HG02943 (cell line): ENCODE data around the gene MS4A6E.
"Not testable (repeated sequence)": the region's sequence is repeated elsewhere in the genome, so short reads cannot be mapped to it uniquely, and the experiment has no call there.

ENCODE experiments used
- ATAC-seq: cut with Tn5 transposase; IDR thresholded peaks from one replicate; pipeline ENCODE4 v1.9.1; 2021; ENCODE audit warnings: mild to moderate bottlenecking, low read depth, moderate library complexity; ENCODE audit not compliant: unreplicated experiment

Gene MS4A6E

GRCh38 chr11:60334005-60334620, 7.1 kb downstream of the MS4A6E start:
- ATAC-seq, result no peak

GRCh38 chr11:60336767-60337391, 9.8 kb downstream of the MS4A6E start:
- no peak for ATAC-seq

- ATAC-seq, result no peak
Observed at GRCh38 chr11:60338053-60338452, 11.0 kb downstream of the MS4A6E start.

DNA sequence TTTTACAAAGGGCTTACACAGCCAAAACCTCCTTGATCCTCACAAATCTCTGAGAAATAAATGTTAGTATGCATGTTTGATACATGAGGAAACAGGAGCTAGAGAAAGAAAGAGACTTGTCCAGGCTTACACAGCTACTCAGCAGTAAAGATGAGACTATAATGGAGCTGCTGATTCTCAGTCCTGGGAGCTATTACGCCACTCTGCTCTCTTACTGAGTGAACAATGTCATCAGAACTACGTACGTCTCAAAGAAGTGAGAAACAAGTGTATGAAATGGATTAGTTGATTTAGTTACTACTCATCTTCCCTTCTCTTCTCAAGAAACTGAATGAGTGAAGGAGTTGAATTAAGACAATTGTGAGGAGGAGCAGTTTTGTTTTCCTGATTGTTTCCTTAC, 12.3 kb downstream of the MS4A6E start:
- no peak for ATAC-seq

- no peak for ATAC-seq
Observed at GRCh38 chr11:60343094-60343704, 16.1 kb downstream of the MS4A6E start.

DNA sequence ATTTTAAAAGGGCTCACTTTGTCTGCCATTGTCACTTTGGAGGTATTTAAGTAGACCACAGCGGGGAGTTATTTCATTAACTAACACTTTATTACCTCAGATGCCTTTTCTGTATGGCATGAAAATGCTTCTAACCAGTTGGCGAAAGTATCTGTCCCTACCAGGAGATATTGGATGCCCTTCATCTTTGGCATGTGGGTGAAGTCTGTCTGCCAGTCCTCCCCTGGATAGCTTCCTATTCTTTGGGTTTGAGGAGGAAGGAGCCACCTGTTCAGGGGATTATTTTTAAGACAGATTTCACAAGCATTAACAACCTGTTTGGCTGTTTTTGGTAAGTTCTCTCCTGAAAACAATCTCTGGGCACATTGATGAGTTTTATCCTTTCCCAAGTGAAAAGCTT, 17.1 kb downstream of the MS4A6E start:
- ATAC-seq, result no peak

GRCh38 chr11:60345489-60345888, 18.4 kb downstream of the MS4A6E start:
- no peak for ATAC-seq

DNA sequence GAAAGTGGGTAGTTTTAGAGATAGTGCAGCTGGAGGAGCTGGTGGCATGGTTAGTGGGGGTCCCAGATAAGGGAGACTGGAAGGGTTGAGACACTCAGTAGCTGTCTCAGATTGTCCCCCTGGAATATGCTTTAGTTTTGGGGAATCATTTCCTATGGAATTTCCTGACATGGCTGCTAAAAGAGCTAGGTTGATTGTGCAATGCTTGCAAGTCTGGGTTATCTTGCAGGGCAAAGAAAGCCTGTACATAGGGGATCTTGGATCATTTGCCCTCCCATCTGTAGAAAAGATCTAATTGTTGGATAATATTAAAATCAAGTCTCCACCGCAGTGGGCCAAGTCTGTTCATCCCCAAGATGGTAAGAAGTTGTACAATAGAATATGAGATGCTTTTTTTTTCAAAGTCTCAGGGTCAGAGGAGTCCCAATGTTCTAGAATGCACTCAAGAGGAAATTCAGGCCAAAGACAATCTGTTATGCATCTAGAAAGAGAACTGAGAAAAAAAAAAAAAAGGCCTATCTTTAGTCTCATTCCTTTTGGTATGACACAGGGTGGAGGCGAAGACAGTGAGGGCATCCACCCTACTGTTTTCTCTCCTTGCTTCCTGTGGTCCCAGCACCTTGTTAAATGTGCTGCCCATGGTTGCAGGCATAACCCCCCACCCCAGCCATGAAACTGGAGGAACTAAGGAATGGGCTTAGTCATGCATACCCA, 20.2 kb downstream of the MS4A6E start:
- no peak for ATAC-seq

- no peak for ATAC-seq
Observed at GRCh38 chr11:60348116-60348515, 21.1 kb downstream of the MS4A6E start.

DNA sequence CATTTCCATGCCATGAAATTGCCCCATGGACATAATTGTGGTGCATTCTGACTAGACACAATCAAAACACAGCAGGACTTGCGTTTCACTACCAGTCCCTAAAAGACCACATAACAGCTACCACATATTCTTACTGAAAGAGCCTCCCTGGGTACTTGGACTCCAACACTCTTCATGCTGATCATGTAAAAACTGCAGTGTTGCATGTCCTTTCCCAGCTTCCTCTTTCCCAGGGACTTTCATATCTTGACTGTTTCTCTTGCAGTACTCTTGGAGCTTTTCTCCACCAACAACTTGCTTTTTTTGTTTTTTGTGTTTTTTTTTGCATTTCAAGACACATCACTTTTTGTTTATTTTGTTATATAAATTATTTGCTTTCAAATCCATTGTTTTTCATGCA, 22.9 kb downstream of the MS4A6E start:
- no peak for ATAC-seq

DNA sequence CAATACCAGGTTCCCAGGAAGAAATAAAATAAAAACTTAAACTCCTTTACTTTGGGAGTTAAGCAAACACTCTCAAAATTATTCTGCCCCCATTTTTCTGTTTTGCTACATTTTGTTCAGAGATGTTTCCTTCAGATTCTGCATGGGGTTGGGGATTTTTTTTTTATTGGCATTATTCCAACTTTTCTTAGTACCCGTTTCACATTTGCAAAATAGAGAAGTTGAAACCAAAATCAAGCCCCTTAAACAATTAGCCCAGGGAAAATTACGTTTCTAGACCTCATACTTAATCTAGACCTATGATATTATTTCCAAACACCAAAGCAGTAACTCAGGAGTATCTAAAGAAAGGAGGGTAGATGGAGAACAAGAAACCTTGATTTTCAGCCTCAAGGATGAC, 30.7 kb downstream of the MS4A6E start:
- ATAC-seq, result no peak

GRCh38 chr11:60360621-60361020, 33.6 kb downstream of the MS4A6E start:
- ATAC-seq, result no peak

DNA sequence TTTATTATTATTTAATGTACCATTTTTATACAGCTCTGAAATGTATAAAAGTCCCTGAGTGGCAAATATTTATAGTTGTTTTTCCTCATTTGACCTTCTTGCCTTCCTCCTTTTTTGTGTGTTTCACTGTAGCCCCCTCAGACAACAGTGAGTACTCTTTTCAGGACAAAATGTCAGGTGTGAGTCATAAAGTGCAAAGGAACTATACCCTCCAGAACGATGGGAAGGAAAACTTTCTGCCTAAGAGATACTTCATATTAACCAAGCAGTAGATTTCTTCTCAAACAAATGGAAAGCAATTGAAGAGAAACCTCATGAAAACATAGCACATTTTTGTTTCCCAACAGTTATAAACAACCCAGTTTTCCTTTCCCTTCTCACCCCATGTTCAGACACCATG, 35.2 kb downstream of the MS4A6E start:
- ATAC-seq, result no peak

- ATAC-seq, result peak; percentile 65
Observed at GRCh38 chr11:60363542-60364470, 36.8 kb downstream of the MS4A6E start.

GRCh38 chr11:60366262-60366904, 39.3 kb downstream of the MS4A6E start:
- ATAC-seq, result not testable (repeated sequence)

GRCh38 chr11:60367009-60367408, 40.0 kb downstream of the MS4A6E start:
- peak; percentile 78 for ATAC-seq

GRCh38 chr11:60367896-60368295, 40.8 kb downstream of the MS4A6E start:
- ATAC-seq, result no peak

- ATAC-seq, result no peak
Observed at GRCh38 chr11:60370252-60370810, 43.3 kb downstream of the MS4A6E start.

- no peak for ATAC-seq
Observed at GRCh38 chr11:60370811-60371298, 43.8 kb downstream of the MS4A6E start.
